GM18520 (cell line): Measurements from ENCODE around the gene G6PC1.
"Not testable (repeated sequence)": the region's sequence is repeated elsewhere in the genome, so short reads cannot be mapped to it uniquely, and the experiment has no call there.

Experiments used
- ATAC-seq: cut with Tn5 transposase; IDR thresholded peaks from one replicate; pipeline ENCODE4 v1.9.1; 2021; ENCODE audit not compliant: unreplicated experiment

The G6PC1 gene

GRCh38 chr17:42900460-42901331 is at the start of gene G6PC1:
G6PC1 (plus strand) TSS chr17:42900799; CDS start chr17:42900877, 78 bp downstream.
- ATAC-seq = no peak

DNA sequence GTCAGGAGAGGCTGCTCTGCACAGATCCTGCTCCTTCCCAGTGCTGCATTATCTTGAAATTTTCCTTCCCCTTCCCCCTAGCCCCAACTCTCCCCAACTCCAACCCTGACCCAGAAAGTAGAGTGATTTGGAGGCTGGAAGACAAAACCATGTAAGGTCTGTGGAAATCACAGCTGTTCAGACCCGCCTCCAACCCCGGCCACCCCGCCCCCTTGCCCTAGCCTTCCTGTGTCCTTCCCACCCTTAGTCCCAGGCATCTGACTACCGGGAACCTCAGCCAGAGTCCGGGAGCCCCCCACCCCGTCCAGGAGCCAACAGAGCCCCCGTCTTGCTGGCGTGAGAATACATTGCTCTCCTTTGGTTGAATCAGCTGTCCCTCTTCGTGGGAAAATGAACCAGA is 49.6 kb upstream of the G6PC1 start, which contains the start of gene AOC3:
TSS of gene AOC3 (plus strand) at position 246 of the 400 bp plus-strand sequence. CDS start at position 391, 145 bp downstream.
- ATAC-seq = no peak

DNA sequence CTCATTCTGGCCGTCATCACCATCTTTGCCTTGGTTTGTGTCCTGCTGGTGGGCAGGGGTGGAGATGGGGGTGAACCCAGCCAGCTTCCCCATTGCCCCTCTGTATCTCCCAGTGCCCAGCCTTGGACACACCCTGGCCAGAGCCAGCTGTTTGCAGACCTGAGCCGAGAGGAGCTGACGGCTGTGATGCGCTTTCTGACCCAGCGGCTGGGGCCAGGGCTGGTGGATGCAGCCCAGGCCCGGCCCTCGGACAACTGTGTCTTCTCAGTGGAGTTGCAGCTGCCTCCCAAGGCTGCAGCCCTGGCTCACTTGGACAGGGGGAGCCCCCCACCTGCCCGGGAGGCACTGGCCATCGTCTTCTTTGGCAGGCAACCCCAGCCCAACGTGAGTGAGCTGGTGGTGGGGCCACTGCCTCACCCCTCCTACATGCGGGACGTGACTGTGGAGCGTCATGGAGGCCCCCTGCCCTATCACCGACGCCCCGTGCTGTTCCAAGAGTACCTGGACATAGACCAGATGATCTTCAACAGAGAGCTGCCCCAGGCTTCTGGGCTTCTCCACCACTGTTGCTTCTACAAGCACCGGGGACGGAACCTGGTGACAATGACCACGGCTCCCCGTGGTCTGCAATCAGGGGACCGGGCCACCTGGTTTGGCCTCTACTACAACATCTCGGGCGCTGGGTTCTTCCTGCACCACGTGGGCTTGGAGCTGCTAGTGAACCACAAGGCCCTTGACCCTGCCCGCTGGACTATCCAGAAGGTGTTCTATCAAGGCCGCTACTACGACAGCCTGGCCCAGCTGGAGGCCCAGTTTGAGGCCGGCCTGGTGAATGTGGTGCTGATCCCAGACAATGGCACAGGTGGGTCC is 49.0 kb upstream of the G6PC1 start:
- not testable (repeated sequence) for ATAC-seq

- no peak for ATAC-seq
These were observed 48.2 kb upstream of the G6PC1 start for GRCh38 chr17:42852351-42852750.

DNA sequence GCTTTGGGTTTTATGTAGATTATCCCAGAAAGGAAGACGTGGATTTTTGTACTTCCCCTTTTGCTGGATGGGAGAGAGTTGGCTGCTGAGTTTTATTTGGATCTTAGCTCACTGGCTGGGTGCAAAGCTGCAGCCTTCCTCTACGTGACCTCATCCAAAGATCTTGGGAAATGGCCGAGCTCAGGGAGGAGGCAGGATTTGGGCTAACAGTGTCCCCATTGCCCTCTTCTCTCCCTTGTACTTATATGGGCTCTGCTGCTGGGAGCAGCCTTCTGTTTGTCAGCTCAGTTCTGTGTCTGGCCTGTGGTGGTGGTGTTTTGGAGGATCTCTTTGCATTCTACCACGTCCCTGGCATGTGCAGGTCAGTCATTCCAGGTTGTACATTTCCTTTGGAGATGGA is 47.6 kb upstream of the G6PC1 start:
- no peak for ATAC-seq

- no peak for ATAC-seq
These were observed 47.0 kb upstream of the G6PC1 start for GRCh38 chr17:42853597-42853967.

DNA sequence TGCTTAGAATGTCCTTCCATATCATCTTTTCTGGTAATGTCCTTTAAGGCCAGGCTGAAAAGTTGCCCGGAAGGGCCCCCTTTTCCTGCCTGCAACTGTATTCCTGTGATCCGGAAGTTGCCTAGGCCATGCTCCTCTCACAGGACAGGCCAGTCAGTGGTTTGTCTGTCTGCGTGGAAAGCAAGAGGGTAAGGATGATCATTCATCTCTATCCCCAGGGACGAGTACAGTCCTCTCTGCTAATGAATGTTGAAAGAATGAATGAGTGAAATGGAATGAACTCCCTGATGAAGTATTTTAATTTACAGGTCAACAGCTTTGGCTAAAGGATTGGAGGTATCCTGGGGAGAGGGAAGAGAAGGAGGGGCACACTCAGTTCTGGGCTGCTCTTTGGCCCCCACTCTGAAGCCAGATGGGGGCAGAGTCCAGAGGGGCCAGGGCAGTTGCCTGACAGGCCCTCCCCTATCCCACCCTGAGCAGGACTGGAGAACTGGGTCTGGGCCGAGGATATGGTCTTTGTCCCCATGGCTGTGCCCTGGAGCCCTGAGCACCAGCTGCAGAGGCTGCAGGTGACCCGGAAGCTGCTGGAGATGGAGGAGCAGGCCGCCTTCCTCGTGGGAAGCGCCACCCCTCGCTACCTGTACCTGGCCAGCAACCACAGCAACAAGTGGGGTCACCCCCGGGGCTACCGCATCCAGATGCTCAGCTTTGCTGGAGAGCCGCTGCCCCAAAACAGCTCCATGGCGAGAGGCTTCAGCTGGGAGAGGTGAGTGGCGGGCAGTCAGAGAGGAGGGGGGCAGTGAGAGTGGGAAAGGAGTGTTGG is 46.4 kb upstream of the G6PC1 start:
- ATAC-seq = no peak

- no peak for ATAC-seq
These were observed 45.5 kb upstream of the G6PC1 start for GRCh38 chr17:42855048-42855596.

DNA sequence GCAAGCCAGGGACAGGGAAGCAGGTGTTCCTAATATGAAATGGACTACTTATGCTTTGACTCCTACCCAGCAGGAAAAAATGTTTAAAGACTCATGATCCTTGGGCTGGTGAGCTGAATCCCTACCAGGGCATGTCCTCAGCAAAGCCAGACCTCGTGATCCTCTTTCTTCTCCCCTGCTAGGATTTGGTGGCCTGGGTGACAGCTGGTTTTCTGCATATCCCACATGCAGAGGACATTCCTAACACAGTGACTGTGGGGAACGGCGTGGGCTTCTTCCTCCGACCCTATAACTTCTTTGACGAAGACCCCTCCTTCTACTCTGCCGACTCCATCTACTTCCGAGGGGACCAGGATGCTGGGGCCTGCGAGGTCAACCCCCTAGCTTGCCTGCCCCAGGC is 44.5 kb upstream of the G6PC1 start:
- ATAC-seq = not testable (repeated sequence)

GRCh38 chr17:42856516-42856915 is 44.1 kb upstream of the G6PC1 start:
- ATAC-seq = not testable (repeated sequence)

DNA sequence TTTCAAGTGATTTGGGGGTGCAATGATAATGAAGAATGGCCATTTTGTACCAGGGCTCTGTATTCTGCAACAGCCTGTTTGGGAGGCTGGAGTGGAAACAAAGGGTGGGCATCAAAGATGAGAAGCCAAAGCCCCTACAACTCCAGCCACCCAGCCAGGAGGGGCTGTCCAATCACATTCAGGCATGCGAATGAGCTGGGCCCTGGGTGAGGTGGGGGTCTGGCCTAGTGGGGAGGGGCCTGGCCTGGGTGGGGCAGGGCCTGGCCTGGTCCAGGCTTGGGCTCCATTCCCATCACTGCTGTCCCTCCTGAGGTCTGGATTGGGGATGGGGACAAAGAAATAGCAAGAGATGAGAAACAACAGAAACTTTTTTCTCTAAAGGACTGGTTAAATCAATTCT is 43.2 kb upstream of the G6PC1 start:
- no peak for ATAC-seq

DNA sequence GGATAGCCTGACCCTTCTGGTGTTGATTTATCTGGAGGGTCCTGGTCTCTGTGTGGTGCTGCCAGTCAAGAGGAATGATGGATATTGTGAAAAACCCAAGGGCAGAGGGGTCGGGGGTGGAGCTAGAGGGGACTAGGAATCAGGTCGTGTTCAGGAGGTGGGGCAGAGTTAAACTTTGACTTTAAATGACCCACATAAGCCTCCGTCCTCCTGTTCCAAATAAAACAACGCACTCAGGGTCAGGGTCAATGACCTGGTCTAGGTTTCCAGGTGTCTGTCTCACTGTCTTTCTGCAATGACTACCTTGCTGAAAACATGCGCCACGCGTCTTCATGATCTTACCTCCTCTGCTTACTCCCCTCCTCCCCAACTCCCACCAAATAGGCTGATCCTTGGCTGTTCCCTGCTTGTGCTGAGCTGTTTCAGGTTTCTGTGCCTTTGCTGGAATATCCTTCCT is 34.9 kb upstream of the G6PC1 start:
- ATAC-seq = no peak

DNA sequence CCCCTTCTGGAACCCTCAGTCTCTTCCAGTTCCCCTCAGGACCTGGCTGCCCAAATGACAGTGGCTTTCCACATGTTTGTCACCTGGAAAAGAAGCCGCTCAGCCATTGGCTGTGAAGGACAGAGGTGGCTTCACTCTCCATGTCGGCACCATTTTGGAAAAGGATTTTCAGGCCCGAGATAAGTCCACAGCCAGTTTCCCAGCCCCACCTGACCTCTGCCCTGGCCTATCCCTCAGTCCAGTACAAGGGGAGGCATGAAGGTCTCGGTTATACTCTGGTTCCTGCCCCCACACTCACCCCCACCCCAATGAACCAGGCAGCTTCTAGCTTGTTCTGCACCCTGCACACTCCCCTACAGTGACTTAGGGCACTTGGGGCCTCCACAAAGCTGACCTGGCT is 34.4 kb upstream of the G6PC1 start:
- no peak for ATAC-seq

DNA sequence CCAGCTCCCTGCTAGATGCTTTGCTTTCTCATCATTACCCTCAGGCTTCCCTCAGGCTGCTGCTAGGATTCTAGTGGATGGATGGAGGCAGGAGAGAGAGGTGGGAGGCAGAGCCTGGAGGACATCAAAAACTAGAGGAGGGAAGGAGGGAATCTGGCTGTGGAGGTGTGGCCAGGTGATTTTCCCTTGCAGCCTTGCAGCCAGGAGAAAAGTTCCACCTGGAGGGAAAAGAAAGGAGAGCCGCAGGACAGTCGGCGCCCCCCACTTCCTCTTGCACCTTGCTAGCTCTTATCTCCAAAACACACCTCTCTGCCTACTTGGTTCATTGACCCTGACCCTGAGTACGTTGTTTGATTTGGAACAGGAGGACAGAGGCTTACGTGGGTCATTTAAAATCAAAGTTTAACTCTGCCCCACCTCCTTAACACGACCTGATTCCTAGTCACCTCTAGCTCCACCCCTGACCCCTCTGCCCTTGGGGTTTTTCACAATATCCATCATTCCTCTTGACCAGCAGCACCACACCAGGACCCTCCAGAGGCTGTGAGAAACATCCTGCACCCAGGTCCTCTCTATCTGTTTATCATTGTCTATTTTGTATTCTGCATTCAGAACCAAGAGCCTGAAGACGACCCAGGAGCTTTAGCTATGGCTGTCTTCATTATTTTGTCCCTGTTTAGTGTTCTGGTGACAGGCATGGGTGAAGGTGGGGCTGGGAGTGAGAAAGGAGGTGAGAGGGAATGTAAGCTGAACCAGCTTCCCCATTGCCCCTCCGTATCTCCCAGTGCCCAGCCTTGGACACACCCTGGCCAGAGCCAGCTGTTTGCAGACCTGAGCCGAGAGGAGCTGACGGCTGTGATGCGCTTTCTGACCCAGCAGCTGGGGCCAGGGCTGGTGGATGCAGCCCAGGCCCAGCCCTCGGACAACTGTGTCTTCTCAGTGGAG is 33.7 kb upstream of the G6PC1 start:
- ATAC-seq = no peak

DNA sequence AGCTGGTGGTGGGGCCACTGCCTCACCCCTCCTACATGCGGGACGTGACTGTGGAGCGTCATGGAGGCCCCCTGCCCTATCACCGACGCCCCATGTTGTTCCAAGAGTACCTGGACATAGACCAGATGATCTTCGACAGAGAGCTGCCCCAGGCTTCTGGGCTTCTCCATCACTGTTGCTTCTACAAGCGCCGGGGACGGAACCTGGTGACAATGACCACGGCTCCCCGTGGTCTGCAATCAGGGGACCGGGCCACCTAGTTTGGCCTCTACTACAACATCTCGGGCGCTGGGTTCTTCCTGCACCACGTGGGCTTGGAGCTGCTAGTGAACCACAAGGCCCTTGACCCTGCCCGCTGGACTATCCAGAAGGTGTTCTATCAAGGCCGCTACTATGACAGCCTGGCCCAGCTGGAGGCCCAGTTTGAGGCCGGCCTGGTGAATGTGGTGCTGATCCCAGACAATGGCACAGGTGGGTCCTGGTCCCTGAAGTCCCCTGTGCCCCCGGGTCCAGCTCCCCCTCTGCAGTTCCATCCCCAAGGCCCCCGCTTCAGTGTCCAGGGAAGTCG is 32.8 kb upstream of the G6PC1 start:
- ATAC-seq = not testable (repeated sequence)

DNA sequence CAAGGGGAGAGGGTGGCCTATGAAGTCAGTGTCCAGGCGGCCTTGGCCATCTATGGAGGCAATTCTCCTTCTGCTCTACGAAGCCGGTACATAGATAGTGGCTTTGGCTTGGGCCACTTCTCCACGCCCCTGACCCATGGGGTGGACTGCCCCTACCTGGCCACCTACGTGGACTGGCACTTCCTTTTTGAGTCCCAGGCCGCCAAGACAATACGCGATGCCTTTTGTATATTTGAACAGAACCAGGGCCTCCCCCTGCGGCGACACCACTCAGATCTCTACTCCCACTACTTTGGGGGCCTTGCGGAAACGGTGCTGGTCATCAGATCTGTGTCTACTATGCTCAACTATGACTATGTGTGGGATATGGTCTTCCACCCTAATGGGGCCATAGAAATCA is 32.3 kb upstream of the G6PC1 start:
- no peak for ATAC-seq

GRCh38 chr17:42871647-42872046 is 29.0 kb upstream of the G6PC1 start:
- no peak for ATAC-seq

DNA sequence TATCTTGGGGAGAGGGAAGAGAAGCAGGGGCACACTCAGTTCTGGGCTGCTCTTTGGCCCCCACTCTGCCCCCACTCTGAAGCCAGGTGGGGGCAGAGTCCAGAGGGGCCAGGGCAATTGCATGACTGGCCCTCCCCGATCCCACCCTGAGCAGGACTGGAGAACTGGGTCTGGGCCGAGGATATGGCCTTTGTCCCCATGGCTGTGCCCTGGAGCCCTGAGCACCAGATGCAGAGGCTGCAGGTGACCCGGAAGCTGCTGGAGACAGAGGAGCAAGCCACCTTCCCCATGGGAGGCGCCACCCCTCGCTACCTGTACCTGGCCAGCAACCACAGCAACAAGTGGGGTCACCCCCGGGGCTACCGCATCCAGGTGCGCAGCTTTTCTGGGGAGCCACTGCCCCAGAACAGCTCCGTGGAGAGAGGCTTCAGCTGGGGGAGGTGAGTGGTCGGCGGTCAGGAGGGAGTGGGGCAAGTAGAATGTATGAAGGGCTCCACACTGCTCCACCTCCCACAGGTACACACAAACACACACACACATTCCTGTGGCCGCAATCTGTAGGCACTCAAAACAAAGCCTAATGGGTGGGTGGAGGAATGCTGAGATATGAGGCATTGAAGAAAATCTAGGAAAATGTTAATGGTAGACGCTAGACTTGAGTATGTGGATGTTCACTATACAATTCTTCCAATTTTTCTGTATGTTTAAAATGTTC is 28.2 kb upstream of the G6PC1 start:
- ATAC-seq = no peak

GRCh38 chr17:42873315-42873714 is 27.3 kb upstream of the G6PC1 start:
- ATAC-seq = no peak
